Stomach (tissue), 9 donors: ENCODE data around the gene GOSR1. TPM values are rescaled to one million over a fixed set of nuclear protein-coding genes. Genes with fewer than 3 reads are reported as not detected.
A peak's percentile ranks its signal among the peaks of the same experiment; 100 is the strongest.
"Not testable (repeated sequence)": the region's sequence is repeated elsewhere in the genome, so short reads cannot be mapped to it uniquely, and the experiment has no call there.

Experiments used
- DNase-seq, 2 donors: peaks; one replicate each; pipeline versions ENCODE4 v3.0.0 to v3.0.0-alpha.2; 2013 to 2019
- H3K27ac ChIP-seq, 5 donors: fragments of 200-600 bp in 4 of 5; sonication (generic) in 4 of 5; one replicate each; pipeline ENCODE4 v1.5.1; 2013 to 2019; ENCODE audit warnings: mild to moderate bottlenecking in 1 of 5, moderate library complexity in 1 of 5
- H3K27me3 ChIP-seq, 3 donors: fragments of 200-600 bp; sonication (generic); one replicate each; pipeline ENCODE4 v1.5.1; 2017 to 2019; ENCODE audit warnings: mixed run types in 1 of 3
- H3K36me3 ChIP-seq, 4 donors: fragments of 200-600 bp; sonication (generic); 1 replicate in 3 of 4; 2 replicates in 1 of 4; pipeline ENCODE4 v1.5.1; 2016 to 2019
- H3K4me1 ChIP-seq, 4 donors: fragments of 200-600 bp; sonication (generic); one replicate each; pipeline ENCODE4 v1.5.1; 2016 to 2019
- H3K4me3 ChIP-seq, 4 donors: fragments of 200-600 bp; sonication (generic) in 3 of 4; one replicate each; pipeline ENCODE4 v1.5.1; 2016 to 2019; ENCODE audit warnings: mild to moderate bottlenecking in 1 of 4
- H3K9me3 ChIP-seq, 4 donors: fragments of 200-600 bp; sonication (generic); one replicate each; pipeline ENCODE4 v1.5.1; 2016 to 2019
- CTCF ChIP-seq, 7 experiments: fragments of 450-650 bp in 4 of 7; fragments of 200-600 bp in 3 of 7; sonication (generic) in 3 of 7; IDR thresholded peaks; one replicate each; pipeline ENCODE4 v1.5.1; 2016 to 2019; ENCODE audit warnings: antibody characterized with exemption in 7 of 7, control low read depth in 2 of 7, mild to moderate bottlenecking in 1 of 7
- EP300 ChIP-seq: sonication (generic); formaldehyde crosslinking; IDR thresholded peaks from one replicate; pipeline ENCODE4 v1.6.1; 2017; ENCODE audit warnings: antibody characterized with exemption
- POLR2A ChIP-seq, 4 donors: fragments of 450-650 bp; IDR thresholded peaks; one replicate each; pipeline ENCODE4 v1.6.1; 2016; ENCODE audit warnings: antibody characterized with exemption in 4 of 4, control low read depth in 2 of 4, mild to moderate bottlenecking in 1 of 4, moderate library complexity in 1 of 4
- POLR2AphosphoS5 ChIP-seq, 3 donors: sonication (generic); formaldehyde crosslinking; IDR thresholded peaks; one replicate each; pipeline ENCODE4 v1.6.1; 2016; ENCODE audit warnings: antibody characterized with exemption in 3 of 3
- WGBS, 5 donors: extraction: QIAGEN DNeasy Blood & Tissue Kit in 3 of 5; methylation state at CpG; one replicate each; pipeline versions ENCODE4 v1.1.5 to v1.1.7; 2013 to 2018; 5-methylcytosine and 5-hydroxymethylcytosine counted together
- intact Hi-C: fragments of 100-400 bp; cut with DNase I; formaldehyde crosslinking; loops from one replicate; pipeline ENCODE4 v1.15.1; 2023; ENCODE audit warnings: low total_unique reads
- polyA plus RNA-seq, 3 donors: library from polyadenylated mRNA; stranded (reverse); fragments of 200-250 nt; gene quantifications; one replicate each; pipeline ENCODE4 v1.2.3, GENCODE V29; 2013
- total RNA-seq, 5 donors: library from RNA; depleted of rRNA; stranded (reverse); fragments of >200 nt; gene quantifications; one replicate each; pipeline versions ENCODE4 v1.1.0 to v1.2.3, GENCODE V29; 2014 to 2016
- donor health status: healthy with polysubstance abuse.
- donor health status: Bipolar disorder and iron deficiency.
- donor health status: healthy.

GOSR1 gene
- total and polyA plus RNA-seq, 8 donors, result 7.0 to 45.5 (median 13.0) TPM

GRCh38 chr17:30550512-30551273, 73.5 kb downstream of the GOSR1 start:
- intact Hi-C loops, result no loop called here
- H3K4me3 ChIP-seq, result no peak overlapping the region
- no peak overlapping the region for H3K27ac ChIP-seq
- DNase-seq, result peak in 1 of 2 donors; percentile 19
- 68 to 80% (median 79%) methylated on average over 7 to 10 of the region's 10 CpGs for WGBS, 5 donors
- H3K36me3 ChIP-seq, result peaks cover 0 to 10% (median 0%) of the 10 kb centered on the region in 4 donors
- no peaks in the 10 kb centered on the region for H3K9me3 ChIP-seq
- H3K27me3 ChIP-seq, result no peaks in the 10 kb centered on the region
- H3K4me1 ChIP-seq, result no peaks in the 10 kb centered on the region
- TF ChIP-seq EP300 (no peak), POLR2AphosphoS5 (IDR thresholded peaks at IDR 0.05) (no peak)

- intact Hi-C loops, H3K9me3 ChIP-seq, H3K4me3 ChIP-seq, H3K27me3 ChIP-seq, H3K36me3 ChIP-seq, H3K27ac ChIP-seq, H3K4me1 ChIP-seq: not testable (repeated sequence)
- DNase-seq, result peak in 1 of 2 donors; percentile 1
- WGBS, 5 donors, result 76 to 82% (median 79%) methylated on average over 8 to 9 of the region's 9 CpGs
These were observed 74.2 kb downstream of the GOSR1 start for GRCh38 chr17:30551274-30551995.

- no peak for TF ChIP-seq POLR2A (IDR thresholded peaks at IDR 0.05)
- no peak for TF ChIP-seq CTCF (IDR thresholded peaks at IDR 0.05)
- TF ChIP-seq POLR2AphosphoS5 (IDR thresholded peaks at IDR 0.05), result no peak
- TF ChIP-seq EP300, result no peak
- no peak overlapping the region for H3K4me3 ChIP-seq
- H3K27ac ChIP-seq, result no peak overlapping the region
- no peaks in the 10 kb centered on the region for H3K4me1 ChIP-seq
- peak in 1 of 2 donors; percentile 9 for DNase-seq
- no peaks in the 10 kb centered on the region for H3K27me3 ChIP-seq
- H3K36me3 ChIP-seq, result peaks cover 0 to 10% (median 0%) of the 10 kb centered on the region in 4 donors
- no peaks in the 10 kb centered on the region for H3K9me3 ChIP-seq
- intact Hi-C loops, result no loop called here
- WGBS, 5 donors, result 93 to 97% (median 95%) methylated on average over 8 to 9 of the region's 9 CpGs
These were observed 74.8 kb downstream of the GOSR1 start for GRCh38 chr17:30551996-30552339.

- Histone ChIP-seq H3K27me3 (no peaks in the 10 kb centered on the region), H3K27ac (no peak overlapping the region), H3K36me3 (peaks cover 0 to 10% (median 0%) of the 10 kb centered on the region in 4 donors), H3K4me3 (no peak overlapping the region), H3K9me3 (no peaks in the 10 kb centered on the region), H3K4me1 (no peaks in the 10 kb centered on the region)
- DNase-seq, result peak in 1 of 2 donors; percentile 9
- intact Hi-C loops, result no loop called here
- 92 to 96% (median 94%) methylated on average over 10 of the region's 10 CpGs for WGBS, 5 donors
- TF ChIP-seq EP300, result no peak
- no peak for TF ChIP-seq CTCF (IDR thresholded peaks at IDR 0.05)
- TF ChIP-seq POLR2A (IDR thresholded peaks at IDR 0.05), result no peak
- no peak for TF ChIP-seq POLR2AphosphoS5 (IDR thresholded peaks at IDR 0.05)
These were observed 75.9 kb downstream of the GOSR1 start for GRCh38 chr17:30552994-30553566.

GRCh38 chr17:30553823-30554440, 76.7 kb downstream of the GOSR1 start:
- H3K36me3 ChIP-seq, H3K4me3 ChIP-seq, intact Hi-C loops, H3K27me3 ChIP-seq, H3K27ac ChIP-seq, H3K4me1 ChIP-seq, H3K9me3 ChIP-seq: not testable (repeated sequence)
- WGBS, 5 donors, result 86 to 100% (median 92%) methylated on average over 2 to 4 of the region's 4 CpGs
- peak in 1 of 2 donors; percentile 3 for DNase-seq
